ENCODE results near the gene IGSF9.

IGSF9 gene

DNA sequence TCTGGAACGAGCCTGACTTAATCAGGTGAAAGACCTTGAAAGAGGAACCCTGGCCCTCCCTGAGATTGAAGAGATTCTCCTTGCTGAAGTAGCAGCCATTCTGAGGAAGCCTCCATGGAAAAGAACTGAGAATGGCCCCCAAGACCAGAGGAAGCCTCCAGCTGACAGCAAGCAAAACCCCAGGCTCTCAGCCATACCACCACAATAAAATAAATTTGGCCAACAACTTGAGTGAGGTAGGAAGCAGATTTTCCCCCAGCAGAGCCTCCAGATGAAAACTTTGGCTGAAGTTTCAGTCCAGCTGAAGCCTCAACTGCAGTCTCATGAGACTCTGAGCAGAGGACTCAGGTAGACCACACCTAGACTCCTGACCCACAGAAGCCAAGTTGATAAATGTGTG lies 42.6 kb upstream of the IGSF9 start:
- TF ChIP-seq, protein P1, sequence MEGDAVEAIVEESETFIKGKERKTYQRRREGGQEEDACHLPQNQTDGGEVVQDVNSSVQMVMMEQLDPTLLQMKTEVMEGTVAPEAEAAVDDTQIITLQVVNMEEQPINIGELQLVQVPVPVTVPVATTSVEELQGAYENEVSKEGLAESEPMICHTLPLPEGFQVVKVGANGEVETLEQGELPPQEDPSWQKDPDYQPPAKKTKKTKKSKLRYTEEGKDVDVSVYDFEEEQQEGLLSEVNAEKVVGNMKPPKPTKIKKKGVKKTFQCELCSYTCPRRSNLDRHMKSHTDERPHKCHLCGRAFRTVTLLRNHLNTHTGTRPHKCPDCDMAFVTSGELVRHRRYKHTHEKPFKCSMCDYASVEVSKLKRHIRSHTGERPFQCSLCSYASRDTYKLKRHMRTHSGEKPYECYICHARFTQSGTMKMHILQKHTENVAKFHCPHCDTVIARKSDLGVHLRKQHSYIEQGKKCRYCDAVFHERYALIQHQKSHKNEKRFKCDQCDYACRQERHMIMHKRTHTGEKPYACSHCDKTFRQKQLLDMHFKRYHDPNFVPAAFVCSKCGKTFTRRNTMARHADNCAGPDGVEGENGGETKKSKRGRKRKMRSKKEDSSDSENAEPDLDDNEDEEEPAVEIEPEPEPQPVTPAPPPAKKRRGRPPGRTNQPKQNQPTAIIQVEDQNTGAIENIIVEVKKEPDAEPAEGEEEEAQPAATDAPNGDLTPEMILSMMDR (IDR thresholded peaks at IDR 0.05; ENCODE audit: control insufficient read depth, extremely low read depth, insufficient read depth) = no peak
- H3K4me3 ChIP-seq (ENCODE audit: low read depth, low read length) = no peak overlapping the region
- no peak for DNase-seq (ENCODE audit: low read depth)

DNA sequence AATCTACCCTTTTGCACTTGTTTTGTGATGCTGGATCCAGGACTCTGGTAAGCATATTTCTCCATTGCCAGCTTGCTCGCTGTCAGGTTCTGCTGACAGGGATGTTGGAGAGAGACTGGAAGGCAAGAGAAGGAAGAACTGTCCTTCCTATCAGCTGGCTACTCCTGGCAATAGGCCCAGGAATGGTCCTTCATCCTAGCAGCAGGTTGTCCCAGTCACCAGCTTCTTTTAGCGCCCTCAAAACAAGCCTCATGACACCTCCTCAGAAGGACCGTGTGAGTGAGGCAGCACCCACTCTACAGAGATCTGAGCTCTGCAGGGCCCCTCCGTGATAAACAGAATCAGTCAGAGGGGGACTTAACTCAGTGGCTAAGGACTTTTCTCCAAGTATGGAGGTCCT lies 41.8 kb upstream of the IGSF9 start:
- TF ChIP-seq, protein P1 (IDR thresholded peaks at IDR 0.05; ENCODE audit: control insufficient read depth, extremely low read depth, insufficient read depth) = no peak
- H3K4me3 ChIP-seq (ENCODE audit: low read depth, low read length) = no peak overlapping the region
- no peak for DNase-seq (ENCODE audit: low read depth)

DNA sequence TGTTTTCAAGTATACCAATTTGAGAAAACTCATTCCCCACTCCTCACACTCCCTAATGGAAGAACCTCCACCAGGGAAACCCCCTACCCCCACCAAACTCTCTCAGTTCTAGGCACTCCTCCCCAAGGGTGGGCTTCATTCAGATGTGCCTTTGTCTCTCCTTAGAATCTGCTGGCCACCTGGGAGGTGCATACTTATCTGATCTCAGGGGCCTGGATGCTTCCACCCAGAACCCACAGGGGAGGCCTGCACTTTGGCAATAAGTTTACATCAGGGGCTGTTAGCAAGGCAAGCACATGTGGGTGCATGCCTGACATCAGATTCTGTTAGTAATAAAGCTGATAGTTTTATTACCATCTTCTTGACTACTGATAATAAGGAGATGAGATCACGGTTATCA lies 41.1 kb upstream of the IGSF9 start:
- TF ChIP-seq, protein P1 (IDR thresholded peaks at IDR 0.05; ENCODE audit: control insufficient read depth, extremely low read depth, insufficient read depth) = no peak
- DNase-seq (ENCODE audit: low read depth) = no peak
- no peak overlapping the region for H3K4me3 ChIP-seq (ENCODE audit: low read depth, low read length)

DNA sequence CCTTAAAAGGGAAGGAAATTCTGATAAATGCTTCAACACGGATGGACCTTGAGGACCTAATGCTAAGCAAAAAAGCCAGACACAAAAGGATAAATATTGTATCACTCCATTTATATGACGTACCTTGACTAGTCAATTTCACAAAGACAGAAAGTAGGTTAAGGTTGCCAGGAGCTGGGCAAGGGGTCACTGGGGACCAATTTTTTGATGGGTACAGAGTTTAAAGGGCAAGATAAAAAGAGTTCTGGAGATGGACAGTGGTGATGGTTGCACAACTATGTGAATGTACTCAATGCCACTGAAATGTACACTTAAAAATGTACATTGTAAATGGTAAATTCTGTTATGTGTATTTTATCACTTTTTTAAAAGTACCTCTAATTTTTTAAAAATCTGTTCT lies 40.7 kb upstream of the IGSF9 start:
- TF ChIP-seq, protein P1 (IDR thresholded peaks at IDR 0.05; ENCODE audit: control insufficient read depth, extremely low read depth, insufficient read depth) = no peak
- DNase-seq (ENCODE audit: low read depth) = no peak
- H3K4me3 ChIP-seq (ENCODE audit: low read depth, low read length) = no peak overlapping the region

DNA sequence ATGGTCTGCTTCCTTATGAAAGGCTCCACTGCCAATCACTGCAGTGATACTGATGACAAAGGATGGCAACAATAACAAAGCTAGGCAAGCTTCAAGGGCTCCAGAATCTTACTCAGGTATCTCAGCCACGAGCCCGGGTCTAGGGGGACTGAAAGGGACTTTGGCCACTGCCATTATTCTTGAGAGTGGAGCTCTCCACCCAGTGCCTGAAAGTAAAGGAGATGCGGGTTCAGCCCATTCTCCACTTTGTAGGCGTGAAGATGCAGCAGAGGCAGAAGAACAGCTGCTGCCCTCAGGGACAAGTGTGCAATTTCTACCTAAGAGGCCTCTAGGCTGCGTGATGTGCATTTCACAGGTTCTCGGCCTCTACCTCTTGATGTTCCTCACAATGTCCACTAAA lies 40.1 kb upstream of the IGSF9 start:
- TF ChIP-seq, protein P1 (IDR thresholded peaks at IDR 0.05; ENCODE audit: control insufficient read depth, extremely low read depth, insufficient read depth) = no peak
- no peak overlapping the region for H3K4me3 ChIP-seq (ENCODE audit: low read depth, low read length)
- DNase-seq (ENCODE audit: low read depth) = no peak

DNA sequence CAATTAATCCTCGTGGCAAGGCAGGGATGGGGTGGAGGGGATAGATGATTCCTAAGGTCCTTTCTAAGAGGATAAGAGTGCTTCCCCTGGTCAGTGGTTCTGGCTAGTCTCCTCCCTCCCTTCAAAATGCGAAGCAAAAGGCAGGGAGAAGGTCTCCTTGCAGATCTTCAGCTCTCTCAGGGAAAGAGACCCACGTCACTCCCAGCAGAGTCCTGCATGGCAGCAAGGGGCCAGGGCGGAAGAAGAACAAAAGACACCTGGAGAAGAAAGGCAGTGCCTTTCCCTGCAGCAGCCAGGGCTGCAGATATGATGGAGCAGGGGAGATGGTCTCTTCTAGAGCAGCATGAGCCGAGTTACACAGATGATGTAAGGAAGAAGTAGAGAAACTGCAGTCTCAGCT lies 38.3 kb upstream of the IGSF9 start:
- no peak for DNase-seq (ENCODE audit: low read depth)
- TF ChIP-seq, protein P1 (IDR thresholded peaks at IDR 0.05; ENCODE audit: control insufficient read depth, extremely low read depth, insufficient read depth) = no peak
- no peak overlapping the region for H3K4me3 ChIP-seq (ENCODE audit: low read depth, low read length)

DNA sequence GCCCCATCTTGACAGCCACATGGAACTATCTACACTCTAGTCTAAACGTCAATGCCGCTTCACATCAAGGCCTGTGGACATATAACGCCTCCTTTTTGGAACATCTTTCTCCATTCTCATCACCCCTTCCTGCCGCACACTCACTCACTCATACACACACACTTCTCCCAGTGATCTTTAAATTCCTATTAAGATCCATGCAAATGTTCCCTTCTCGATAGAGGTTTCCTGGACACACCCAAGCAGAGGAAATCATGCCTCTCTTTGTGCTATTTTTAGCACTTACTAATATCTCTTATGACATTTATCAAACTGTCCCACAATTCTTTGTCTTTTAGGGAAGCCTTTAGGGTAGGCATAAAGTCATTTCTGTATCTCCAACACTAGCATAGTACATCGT lies 36.9 kb upstream of the IGSF9 start:
- no peak for DNase-seq (ENCODE audit: low read depth)
- no peak overlapping the region for H3K4me3 ChIP-seq (ENCODE audit: low read depth, low read length)
- TF ChIP-seq, protein P1 (IDR thresholded peaks at IDR 0.05; ENCODE audit: control insufficient read depth, extremely low read depth, insufficient read depth) = no peak
